Neural cell (in vitro differentiated cells): ENCODE data around the gene GALNT15. TPM values are rescaled to one million over a fixed set of nuclear protein-coding genes. Genes with fewer than 3 reads are reported as not detected.

Experiments used
- H2AFZ ChIP-seq: fragments of 200-600, 300-800 bp; sonication (generic), shearing (Covaris generic); 2 replicates; pipeline ENCODE4 v1.6.0; 2014; ENCODE audit warnings: low read depth, mild to moderate bottlenecking, antibody characterized with exemption, low read length, moderate library complexity
- H3F3A ChIP-seq: fragments of 200-600 bp; shearing (Covaris generic); 2 replicates; pipeline ENCODE4 v1.6.1; 2016; ENCODE audit warnings: mild to moderate bottlenecking, moderate library complexity, mixed read lengths, antibody characterized with exemption, low read length; ENCODE audit not compliant: insufficient read depth, poor library complexity, severe bottlenecking
- H3K27ac ChIP-seq: fragments of 200-600, 300-800 bp; sonication (generic), shearing (Covaris generic); 2 replicates; pipeline ENCODE4 v1.5.1; 2014; ENCODE audit warnings: mild to moderate bottlenecking, low read length, moderate library complexity
- H3K27me3 ChIP-seq: fragments of 300-800, 200-600 bp; sonication (generic), shearing (Covaris generic); 2 replicates; pipeline ENCODE4 v1.6.0; 2014; ENCODE audit warnings: mild to moderate bottlenecking, low read depth, low read length, moderate library complexity; ENCODE audit not compliant: insufficient read depth
- H3K36me3 ChIP-seq: fragments of 300-800, 200-600 bp; sonication (generic), shearing (Covaris generic); 2 replicates; pipeline ENCODE4 v1.5.1; 2014; ENCODE audit warnings: mild to moderate bottlenecking, antibody characterized with exemption, low read length, moderate library complexity; ENCODE audit not compliant: insufficient read depth
- H3K4me2 ChIP-seq: fragments of 300-800, 200-600 bp; sonication (generic), shearing (Covaris generic); 2 replicates; pipeline ENCODE4 v1.6.0; 2014; ENCODE audit warnings: mild to moderate bottlenecking, low read length
- H3K4me3 ChIP-seq: fragments of 300-800, 200-600 bp; sonication (generic), shearing (Covaris generic); 2 replicates; pipeline ENCODE4 v1.5.1; 2014; ENCODE audit warnings: mild to moderate bottlenecking, low read length, moderate library complexity
- H3K79me2 ChIP-seq: fragments of 200-600 bp; shearing (Covaris generic); replicated peaks from 2 replicates; pipeline ENCODE4 v1.6.0; 2014; ENCODE audit warnings: mild to moderate bottlenecking, low read length, moderate library complexity; ENCODE audit not compliant: insufficient read depth
- H3K9ac ChIP-seq: fragments of 300-800, 200-600 bp; sonication (generic), shearing (Covaris generic); 2 replicates; pipeline ENCODE4 v1.6.1; 2016; ENCODE audit warnings: mild to moderate bottlenecking, low read length, mixed read lengths
- H3K9me2 ChIP-seq: fragments of 200-600 bp; shearing (Covaris generic); 2 replicates; pipeline ENCODE4 v1.6.1; 2016; ENCODE audit warnings: mild to moderate bottlenecking, low read length, mixed read lengths; ENCODE audit not compliant: insufficient read depth
- H3K9me3 ChIP-seq: fragments of 200-600, 300-800 bp; sonication (generic), shearing (Covaris generic); 2 replicates; pipeline ENCODE4 v1.6.1; 2016; ENCODE audit warnings: mild to moderate bottlenecking, mixed run types, low read length, moderate library complexity, mixed read lengths
- H4K20me1 ChIP-seq: fragments of 200-600 bp; shearing (Covaris generic); 2 replicates; pipeline ENCODE4 v1.6.1; 2016; ENCODE audit warnings: mild to moderate bottlenecking, mixed run types; ENCODE audit not compliant: insufficient read depth
- CTCF ChIP-seq: fragments of 450-650 bp; IDR thresholded peaks from 2 replicates; pipeline ENCODE4 v1.5.1; 2014; ENCODE audit warnings: antibody characterized with exemption, mild to moderate bottlenecking, moderate library complexity; ENCODE audit not compliant: poor library complexity, severe bottlenecking
- EP300 ChIP-seq: fragments of 450-650 bp; conservative IDR thresholded peaks from 2 replicates; pipeline ENCODE4 v1.6.1; 2014; ENCODE audit warnings: antibody characterized with exemption, mild to moderate bottlenecking, moderate library complexity; ENCODE audit not compliant: poor library complexity, severe bottlenecking
- EZH2 ChIP-seq: fragments of 200-600, 300-800 bp; shearing (Covaris generic), sonication (generic); IDR thresholded peaks from 2 replicates; pipeline ENCODE4 v1.6.1; 2014; ENCODE audit warnings: antibody characterized with exemption, low read length, borderline replicate concordance, mild to moderate bottlenecking; ENCODE audit not compliant: insufficient read depth, poor library complexity, severe bottlenecking
- MXI1 ChIP-seq: fragments of 450-650 bp; conservative IDR thresholded peaks from 2 replicates; pipeline ENCODE4 v1.6.1; 2014; ENCODE audit warnings: antibody characterized with exemption, mild to moderate bottlenecking; ENCODE audit not compliant: poor library complexity, severe bottlenecking
- POLR2AphosphoS5 ChIP-seq: IDR thresholded peaks from 2 replicates; pipeline ENCODE4 v1.6.1; 2012
- RAD21 ChIP-seq: fragments of 450-650 bp; conservative IDR thresholded peaks from 2 replicates; pipeline ENCODE4 v1.6.1; 2014; ENCODE audit warnings: antibody characterized with exemption, mild to moderate bottlenecking, moderate library complexity
- REST ChIP-seq: IDR thresholded peaks from 2 replicates; pipeline ENCODE4 v1.6.1; 2012; ENCODE audit warnings: borderline replicate concordance
- SMC3 ChIP-seq: fragments of 450-650 bp; conservative IDR thresholded peaks from 2 replicates; pipeline ENCODE4 v1.6.1; 2014; ENCODE audit warnings: antibody characterized with exemption, mild to moderate bottlenecking, moderate library complexity; ENCODE audit not compliant: poor library complexity
- TAF1 ChIP-seq: IDR thresholded peaks from 2 replicates; pipeline ENCODE4 v1.6.1; 2012; ENCODE audit warnings: low read depth
- polyA plus RNA-seq: library from polyadenylated mRNA; depleted of rRNA; stranded (reverse); fragments of >200 nt; gene quantifications from 2 replicates; pipeline ENCODE4 v1.2.3, GENCODE V29; 2014

The GALNT15 gene
- polyA plus RNA-seq, 1 donor from 2014 or later: 1.5 TPM

GRCh38 chr3:16204751-16205150, 30.3 kb downstream of the GALNT15 start:
- Histone ChIP-seq H3K4me3 (no peak overlapping the region), H3K27ac (no peak overlapping the region), H3K9me3 (no peaks in the 10 kb centered on the region), H3K36me3 (no peaks in the 10 kb centered on the region), H3K79me2 (no peaks in the 10 kb centered on the region), H3K4me2 (no peak overlapping the region), H3F3A (no peaks in the 10 kb centered on the region), H3K9ac (no peak overlapping the region), H4K20me1 (no peaks in the 10 kb centered on the region), H3K9me2 (no peaks in the 10 kb centered on the region), H2AFZ (no peak overlapping the region), H3K27me3 (no peaks in the 10 kb centered on the region)
- TF ChIP-seq TAF1: no peak
- no peak for TF ChIP-seq EP300
- no peak for TF ChIP-seq POLR2AphosphoS5
- TF ChIP-seq REST: no peak
- no peak for TF ChIP-seq MXI1
- TF ChIP-seq RAD21: no peak
- no peak for TF ChIP-seq CTCF
- no peak for TF ChIP-seq EZH2

- Histone ChIP-seq H3K79me2 (no peaks in the 10 kb centered on the region), H3K4me2 (no peak overlapping the region), H3K9me3 (no peaks in the 10 kb centered on the region), H2AFZ (no peak overlapping the region), H4K20me1 (no peaks in the 10 kb centered on the region), H3K27ac (no peak overlapping the region), H3K27me3 (no peaks in the 10 kb centered on the region), H3K4me3 (no peak overlapping the region), H3K36me3 (no peaks in the 10 kb centered on the region), H3F3A (no peaks in the 10 kb centered on the region), H3K9me2 (no peaks in the 10 kb centered on the region), H3K9ac (no peak overlapping the region)
- no peak for TF ChIP-seq MXI1
- no peak for TF ChIP-seq SMC3
- TF ChIP-seq EZH2: no peak
- no peak for TF ChIP-seq EP300
- TF ChIP-seq REST: no peak
- TF ChIP-seq RAD21: no peak
- no peak for TF ChIP-seq POLR2AphosphoS5
- TF ChIP-seq TAF1: no peak
Measured at GRCh38 chr3:16205156-16205870, 30.8 kb downstream of the GALNT15 start.
